Myocyte (in vitro differentiated cells): ENCODE data around the gene NDUFV1. TPM values are rescaled to one million over a fixed set of nuclear protein-coding genes. Genes with fewer than 3 reads are reported as not detected.

Source experiments
- DNase-seq: peaks from one replicate; pipeline ENCODE4 v3.0.0-alpha.2; 2012; ENCODE audit warnings: low read depth
- total RNA-seq: library from RNA; depleted of rRNA; stranded (reverse); fragments of >200 nt; gene quantifications from 2 replicates; pipeline ENCODE4 v1.2.3, GENCODE V29; 2014

Gene NDUFV1
- total RNA-seq, 1 donor from 2014 or later = 214 TPM

- no peak for DNase-seq
Observed at GRCh38 chr11:67639438-67639859, 32.7 kb downstream of the NDUFV1 start, which contains the start of gene TBX10. TBX10 (minus strand) TSS chr11:67639763; CDS start chr11:67639472, 291 bp downstream.

DNA sequence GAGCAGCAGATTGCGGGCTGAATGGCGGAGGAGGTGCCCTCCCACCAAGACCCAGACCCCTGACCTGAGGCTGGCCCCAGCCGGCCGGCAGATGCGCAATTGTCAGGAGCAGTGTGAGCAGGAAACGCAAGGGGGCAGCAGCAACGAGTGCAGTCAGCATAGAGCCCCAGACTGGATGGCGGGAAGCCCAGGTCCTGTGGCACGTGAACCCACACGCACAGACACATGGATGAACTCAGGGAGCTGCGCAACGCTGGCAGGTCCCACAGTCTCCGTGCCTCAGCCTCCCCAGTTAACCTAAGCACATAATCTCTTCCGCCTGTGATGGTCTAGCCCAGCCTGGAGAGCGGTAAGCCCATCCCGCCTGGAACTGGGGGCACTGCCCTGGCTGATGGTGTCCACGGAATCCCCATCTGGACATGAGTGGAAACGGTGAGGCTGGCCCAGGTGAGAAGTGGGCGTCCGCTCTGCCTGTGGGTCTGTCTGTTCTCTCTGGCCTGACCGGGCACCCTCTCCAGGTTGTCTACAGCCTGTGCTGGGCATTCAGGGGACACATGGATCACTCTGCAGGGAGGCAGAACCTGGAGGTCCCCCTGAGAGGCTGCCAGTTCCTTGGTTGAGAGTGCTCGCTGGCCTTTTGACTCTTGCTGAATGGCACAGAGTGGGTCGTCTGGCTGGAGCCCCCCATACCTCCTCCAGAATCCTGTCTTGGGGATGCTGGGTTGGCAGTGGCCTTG lies 33.5 kb downstream of the NDUFV1 start:
- DNase-seq = peak; percentile 62

- no peak for DNase-seq
Observed at GRCh38 chr11:67640758-67641337, 34.1 kb downstream of the NDUFV1 start.

GRCh38 chr11:67641338-67642172 lies 34.8 kb downstream of the NDUFV1 start:
- no peak for DNase-seq

- DNase-seq = no peak
Observed at GRCh38 chr11:67642173-67643120, 35.7 kb downstream of the NDUFV1 start.

GRCh38 chr11:67644042-67644441 lies 37.3 kb downstream of the NDUFV1 start:
- DNase-seq = no peak

- DNase-seq = no peak
Observed at GRCh38 chr11:67644472-67645418, 38.0 kb downstream of the NDUFV1 start.

DNA sequence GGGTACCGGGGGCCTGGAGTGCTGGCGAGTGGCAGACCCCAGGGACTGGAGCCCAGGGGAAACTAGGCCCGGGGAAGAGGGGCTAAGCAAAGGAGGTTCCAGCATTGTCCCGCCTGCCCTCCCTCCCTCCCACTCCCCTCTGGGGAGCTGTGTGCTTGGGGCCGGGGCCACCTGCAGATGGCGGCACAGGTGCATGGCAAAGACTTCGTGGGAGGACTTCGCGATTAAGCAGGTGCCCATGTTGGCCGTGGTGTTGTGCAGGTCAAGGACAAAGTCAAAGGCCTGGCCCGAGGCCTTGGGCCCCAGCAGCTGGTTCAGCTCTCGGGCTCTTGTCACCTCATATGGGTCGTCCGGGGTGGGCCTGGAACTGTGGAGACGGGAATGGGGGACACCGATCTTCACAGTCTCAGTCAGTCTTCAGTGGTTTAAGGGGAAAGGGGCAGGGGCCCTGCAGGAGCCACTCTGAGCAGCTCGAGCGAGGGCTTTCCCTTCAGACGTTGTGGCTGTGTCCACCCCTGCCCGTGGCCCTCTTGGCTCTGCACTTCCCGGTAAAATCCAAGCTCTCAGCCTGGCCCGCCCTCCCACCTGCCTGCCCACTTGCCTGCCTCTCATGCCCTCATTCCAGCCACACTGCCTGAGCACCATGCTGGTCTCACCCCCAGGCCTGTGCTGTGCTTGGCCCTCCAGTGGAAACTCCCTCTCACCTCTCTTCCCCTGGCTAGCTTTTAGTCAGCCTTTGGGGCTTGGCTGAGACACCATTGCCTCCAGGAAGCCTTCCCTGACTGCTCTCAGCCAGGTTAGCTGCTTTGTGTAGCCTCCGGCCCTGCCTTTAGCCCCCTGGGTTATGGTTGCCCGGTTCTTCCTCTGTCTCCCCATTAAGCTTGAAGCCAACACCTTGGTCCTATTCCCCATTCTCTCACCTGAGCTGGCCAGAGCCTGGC lies 39.1 kb downstream of the NDUFV1 start:
- DNase-seq = no peak

DNA sequence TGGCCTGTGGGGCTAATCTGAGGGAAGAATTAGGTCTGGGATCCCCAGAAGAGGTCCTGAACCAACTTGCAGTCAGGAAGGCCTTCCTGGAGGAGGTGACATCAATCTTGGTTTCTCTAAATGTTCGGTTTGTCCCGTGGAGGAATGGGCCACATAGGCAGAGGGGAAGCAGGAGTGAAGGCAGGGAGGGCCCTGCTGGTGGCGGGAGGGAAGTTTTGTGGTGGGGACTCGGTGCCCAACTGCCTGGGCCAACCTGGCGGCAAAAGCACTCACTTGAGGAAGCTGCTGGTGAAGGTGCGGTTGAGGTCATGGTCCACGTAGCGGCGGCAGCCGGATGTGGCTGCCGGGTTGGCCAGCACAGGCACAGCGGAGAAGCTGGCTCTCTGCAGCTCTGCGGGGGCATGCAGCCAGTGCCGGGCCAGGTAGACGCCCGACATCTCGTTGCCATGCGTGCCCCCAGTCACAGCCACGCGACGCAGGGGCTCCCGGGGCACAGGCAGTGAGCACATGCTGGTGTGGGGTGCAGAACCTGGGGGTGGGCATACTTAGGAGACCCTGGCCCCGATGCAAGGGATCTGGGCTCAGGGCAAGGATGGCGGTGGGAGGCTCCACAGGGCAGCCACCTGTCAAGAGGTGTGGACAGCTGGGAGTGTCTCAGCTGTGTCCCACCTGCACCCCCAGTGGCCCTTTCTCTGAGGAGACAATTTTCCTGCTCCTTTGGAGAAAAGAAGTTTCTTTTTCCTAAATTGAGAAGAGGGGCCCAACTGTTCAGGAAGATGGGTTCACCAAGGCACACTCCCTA lies 40.0 kb downstream of the NDUFV1 start:
- DNase-seq = no peak

GRCh38 chr11:67647471-67647870 lies 40.7 kb downstream of the NDUFV1 start:
- no peak for DNase-seq

DNA sequence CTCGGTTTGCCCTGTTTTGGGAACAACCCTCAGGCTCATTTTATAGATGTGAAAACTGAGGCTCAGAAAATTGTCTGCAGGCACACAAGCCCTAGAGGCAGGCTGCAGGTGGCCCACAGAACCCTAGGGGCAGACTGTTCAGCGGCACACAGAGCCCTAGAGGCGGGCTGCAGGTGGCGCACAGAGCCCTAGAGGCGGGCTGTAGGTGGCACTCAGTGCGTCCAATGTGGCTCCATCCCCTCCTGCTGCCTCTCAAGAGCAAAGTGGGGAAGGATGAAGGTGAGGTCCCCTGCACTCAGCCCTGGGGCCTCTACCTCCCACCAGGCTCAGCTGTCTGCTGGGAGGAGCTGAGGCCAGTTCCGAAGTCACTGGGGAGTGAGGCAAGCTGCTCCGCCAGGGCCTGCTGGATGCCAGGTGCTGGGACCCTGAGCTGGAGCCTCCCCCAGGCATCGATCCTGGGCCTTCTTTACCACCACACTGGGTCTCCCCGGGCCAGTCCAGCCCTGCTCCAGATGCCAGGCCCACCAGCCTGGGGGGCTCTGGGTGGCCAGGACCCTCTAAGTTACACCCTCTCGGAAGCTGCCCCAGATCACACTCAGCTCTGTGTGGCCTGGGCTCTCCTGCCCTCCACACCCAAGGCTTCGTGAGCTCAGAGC lies 41.5 kb downstream of the NDUFV1 start:
- DNase-seq = no peak

DNA sequence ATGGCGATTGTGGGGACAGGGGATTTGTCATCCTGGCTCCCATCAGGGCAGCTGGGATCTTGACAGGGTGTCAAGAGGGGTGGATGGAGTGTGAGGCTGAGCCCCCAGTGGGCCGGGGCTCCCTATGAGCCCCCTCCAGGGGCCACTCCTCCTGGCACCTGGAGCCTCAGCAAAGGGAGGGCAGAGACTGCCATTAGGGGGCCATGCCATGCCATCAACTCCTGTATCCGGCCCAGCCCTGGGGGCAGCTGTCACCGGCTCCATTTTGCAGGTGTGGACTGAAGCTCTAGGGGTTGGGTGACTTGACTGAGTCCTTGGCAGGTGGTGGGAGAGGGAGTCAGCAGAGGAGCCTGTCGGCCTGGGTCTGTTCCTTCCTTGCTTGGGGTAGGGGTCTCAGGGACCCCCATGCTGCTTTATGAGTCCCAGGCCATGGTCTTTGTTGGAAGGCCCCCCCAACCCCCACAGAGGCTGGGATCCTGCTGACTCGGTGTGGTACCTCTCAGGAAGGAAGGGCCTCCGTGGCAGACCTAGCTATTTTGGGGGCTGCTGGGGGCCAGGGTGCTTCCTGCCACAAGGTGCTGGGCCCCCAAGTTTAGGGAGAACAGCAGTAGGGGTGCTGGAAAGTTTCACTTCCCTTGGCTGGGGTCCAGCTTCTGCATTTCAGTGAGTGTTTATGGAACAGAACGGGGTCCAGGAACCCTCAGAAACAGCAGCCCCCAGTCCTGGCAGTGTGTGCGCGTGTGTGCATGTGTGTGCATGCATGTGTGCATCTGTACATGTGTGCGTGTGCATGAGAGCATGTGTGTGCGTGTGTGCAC lies 42.3 kb downstream of the NDUFV1 start:
- no peak for DNase-seq

DNA sequence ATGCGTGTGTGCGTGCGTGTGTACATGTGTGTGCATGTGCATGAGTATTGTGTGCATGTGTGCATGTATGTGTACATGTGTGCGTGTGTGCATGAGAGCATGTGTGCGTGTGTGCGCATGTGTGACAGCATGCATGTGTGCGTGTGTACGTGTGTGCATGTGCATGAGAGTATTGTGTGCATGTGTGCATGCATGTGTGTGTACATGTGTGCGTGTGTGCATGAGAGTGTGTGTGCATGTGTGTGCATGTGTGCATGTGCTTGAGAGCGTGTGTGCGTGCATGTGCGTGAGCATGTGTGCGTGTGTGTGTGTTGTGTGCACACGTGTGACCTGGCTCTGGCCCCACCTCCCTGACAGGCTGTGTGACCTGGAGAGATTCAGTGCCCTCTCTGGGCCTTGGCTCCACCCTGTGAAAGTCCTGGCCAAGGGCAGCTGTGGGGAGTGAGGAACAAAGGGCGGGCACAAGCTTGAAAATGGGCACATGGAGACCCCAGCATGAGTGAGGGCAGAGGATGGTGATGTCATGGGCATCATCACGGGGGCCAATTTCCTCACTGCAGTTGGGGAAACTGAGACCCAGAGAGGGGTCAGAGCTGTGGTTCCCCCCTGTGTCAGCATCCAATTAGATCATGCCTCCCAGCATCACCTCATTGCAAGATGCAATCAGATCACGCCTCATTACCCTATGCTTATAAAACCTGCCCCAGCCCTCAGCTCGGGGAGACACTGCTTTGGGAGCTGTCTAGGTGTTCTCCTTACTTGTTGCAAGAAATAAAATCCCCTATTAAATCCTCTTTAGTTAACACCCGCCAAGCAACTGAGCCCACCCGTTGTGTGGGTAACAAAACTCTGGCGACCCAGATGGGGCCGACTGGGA lies 43.1 kb downstream of the NDUFV1 start:
- no peak for DNase-seq

DNA sequence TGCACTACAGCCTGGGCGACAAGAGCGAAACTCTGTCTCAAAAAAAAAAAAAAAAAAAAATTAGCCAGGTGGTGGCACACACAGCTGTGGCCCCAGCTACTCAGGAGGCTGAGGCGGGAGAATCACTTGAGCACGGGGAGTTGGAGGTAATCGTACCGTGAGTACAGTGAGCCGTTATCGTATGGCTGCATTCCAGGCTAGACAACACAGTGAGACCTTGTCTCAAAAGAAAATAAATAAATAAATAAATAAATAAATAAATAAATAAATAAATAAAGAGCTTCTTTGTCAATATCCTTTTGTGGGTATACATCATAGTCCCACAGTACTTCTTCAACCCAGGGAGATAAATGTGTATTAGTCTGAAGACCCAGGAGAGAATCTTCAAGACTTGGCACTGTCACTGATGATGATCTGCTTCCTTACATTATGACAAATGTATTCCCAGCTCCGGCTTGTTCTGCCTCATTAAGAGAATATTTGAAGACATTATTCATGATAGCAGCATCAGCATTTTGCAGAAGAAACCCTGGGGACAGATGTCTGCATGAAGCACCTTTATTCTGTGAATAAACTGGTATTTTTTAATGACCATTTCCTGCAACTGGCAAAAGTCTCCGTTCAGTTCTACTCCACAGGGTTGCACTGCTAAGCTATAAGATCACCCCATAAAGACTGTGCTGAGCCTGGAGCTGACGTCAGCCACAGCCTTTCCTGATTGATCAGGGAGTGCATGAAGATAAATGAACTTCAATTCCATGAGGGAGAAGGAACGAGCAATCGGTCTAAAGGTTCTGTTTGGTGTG lies 45.4 kb downstream of the NDUFV1 start:
- no peak for DNase-seq
